ENCODE results near the gene CD300LD. TPM values are rescaled to one million over a fixed set of nuclear protein-coding genes. Genes with fewer than 3 reads are reported as not detected.

The CD300LD gene
- total and polyA plus RNA-seq, 10 of the 15 experiments (the other 5 are each of a cell fraction or from before 2014, with no cell fraction given) = not detected

DNA sequence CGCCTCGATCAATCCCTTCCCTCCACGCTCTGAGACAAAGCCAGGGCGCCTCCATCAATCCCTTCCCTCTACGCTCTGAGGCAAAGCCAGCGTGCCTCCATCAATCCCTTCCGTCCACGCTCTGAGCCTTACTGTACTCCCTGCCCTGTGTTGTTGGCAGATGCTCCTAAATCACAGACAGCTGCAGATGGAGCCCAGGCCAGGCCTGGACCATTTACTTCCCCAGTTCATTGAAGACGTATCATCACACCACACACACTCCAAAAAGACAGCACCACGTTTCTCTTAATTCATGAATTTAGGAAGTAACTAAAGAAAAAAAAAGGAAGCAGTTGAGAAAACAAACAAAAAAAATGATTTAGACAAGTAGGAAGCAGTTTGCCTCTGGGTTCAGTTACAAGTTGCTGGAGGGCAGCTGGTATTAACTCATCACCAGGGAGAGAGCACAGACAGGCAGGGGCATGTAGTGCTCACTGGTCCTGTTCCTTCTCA, 7.4 kb upstream of the CD300LD start:
- ChIA-PET POLR2A (no interaction called here), RAD21 (ENCODE audit: unreplicated experiment) (no interaction called here), SMC1A (ENCODE audit: uncharacterized antibody, unreplicated experiment) (interaction anchor here (1.1 kb wide), 1 partner anchor 108 kb away, joined by 3 read pairs; no protein-coding TSS in a partner anchor), CTCF (interaction anchor here (2.3 kb wide), 1 partner anchor 33 kb away, joined by 10 read pairs; the partner anchor contains the start of gene CD300H)
- in situ Hi-C loops (cut with MboI) (loop anchor here (5.0 kb wide), 1 partner anchor 222 kb away; no protein-coding TSS in a partner anchor), intact Hi-C loops (cut with micrococcal nuclease; ENCODE audit: unreplicated experiment) (no loop called here)
- Histone ChIP-seq H3K9me3 (replicated peaks; ENCODE audit: control insufficient read depth, insufficient read depth, low read length) (peaks cover 3% of the 10 kb centered on the region; the same call in 1 of the 3 replicates), H3K4me3 (no peak overlapping the region), H3K4me2 (ENCODE audit: control insufficient read depth, insufficient read depth) (no peak overlapping the region), H3K36me3 (ENCODE audit: control insufficient read depth in 2 of 2, insufficient read depth in 2 of 2, low read length in 1 of 2) (no peaks in the 10 kb centered on the region), H4K20me1 (ENCODE audit: control insufficient read depth, insufficient read depth) (no peaks in the 10 kb centered on the region; the same call in 1 of the 2 replicates), H2AFZ (ENCODE audit: control insufficient read depth, low read depth, low read length) (no peak overlapping the region), H3K9ac (ENCODE audit: control insufficient read depth, insufficient read depth, low read length) (no peak overlapping the region), H3K79me2 (ENCODE audit: control insufficient read depth, insufficient read depth, low read length) (no peaks in the 10 kb centered on the region), H3K27me3 (replicated peaks in 1 of 2; ENCODE audit: control insufficient read depth in 2 of 2, insufficient read depth in 2 of 2, low read length in 1 of 2) (peaks cover 2 to 4% of the 10 kb centered on the region in 2 experiments; a peak in 3 of 4 replicates), H3K4me1 (ENCODE audit: control insufficient read depth, insufficient read depth, low read length) (no peaks in the 10 kb centered on the region; the same call in 1 of the 2 replicates), H3K27ac (ENCODE audit: control insufficient read depth, insufficient read depth) (no peak overlapping the region)
- no TSS peak for BruUV-seq (replicated peaks)
- no peak for DNase-seq (ENCODE audit: low read depth, low spot score)
- FAIRE-seq = no peak
- 5% methylated on average over 10 of the region's 10 CpGs for WGBS (ENCODE audit: insufficient coverage, insufficient replicate concordance, low lambda C conversion rate, missing lambda C conversion rate)
- no peak for ATAC-seq
- TF ChIP-seq, protein P1, sequence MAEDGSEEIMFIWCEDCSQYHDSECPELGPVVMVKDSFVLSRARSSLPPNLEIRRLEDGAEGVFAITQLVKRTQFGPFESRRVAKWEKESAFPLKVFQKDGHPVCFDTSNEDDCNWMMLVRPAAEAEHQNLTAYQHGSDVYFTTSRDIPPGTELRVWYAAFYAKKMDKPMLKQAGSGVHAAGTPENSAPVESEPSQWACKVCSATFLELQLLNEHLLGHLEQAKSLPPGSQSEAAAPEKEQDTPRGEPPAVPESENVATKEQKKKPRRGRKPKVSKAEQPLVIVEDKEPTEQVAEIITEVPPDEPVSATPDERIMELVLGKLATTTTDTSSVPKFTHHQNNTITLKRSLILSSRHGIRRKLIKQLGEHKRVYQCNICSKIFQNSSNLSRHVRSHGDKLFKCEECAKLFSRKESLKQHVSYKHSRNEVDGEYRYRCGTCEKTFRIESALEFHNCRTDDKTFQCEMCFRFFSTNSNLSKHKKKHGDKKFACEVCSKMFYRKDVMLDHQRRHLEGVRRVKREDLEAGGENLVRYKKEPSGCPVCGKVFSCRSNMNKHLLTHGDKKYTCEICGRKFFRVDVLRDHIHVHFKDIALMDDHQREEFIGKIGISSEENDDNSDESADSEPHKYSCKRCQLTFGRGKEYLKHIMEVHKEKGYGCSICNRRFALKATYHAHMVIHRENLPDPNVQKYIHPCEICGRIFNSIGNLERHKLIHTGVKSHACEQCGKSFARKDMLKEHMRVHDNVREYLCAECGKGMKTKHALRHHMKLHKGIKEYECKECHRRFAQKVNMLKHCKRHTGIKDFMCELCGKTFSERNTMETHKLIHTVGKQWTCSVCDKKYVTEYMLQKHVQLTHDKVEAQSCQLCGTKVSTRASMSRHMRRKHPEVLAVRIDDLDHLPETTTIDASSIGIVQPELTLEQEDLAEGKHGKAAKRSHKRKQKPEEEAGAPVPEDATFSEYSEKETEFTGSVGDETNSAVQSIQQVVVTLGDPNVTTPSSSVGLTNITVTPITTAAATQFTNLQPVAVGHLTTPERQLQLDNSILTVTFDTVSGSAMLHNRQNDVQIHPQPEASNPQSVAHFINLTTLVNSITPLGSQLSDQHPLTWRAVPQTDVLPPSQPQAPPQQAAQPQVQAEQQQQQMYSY (CRISPR knock-in tag; IDR thresholded peaks at IDR 0.05) = no peak
- no peak for TF ChIP-seq CHD2 (IDR thresholded peaks at IDR 0.05; ENCODE audit: borderline replicate concordance, low read depth, low read length)
- TF ChIP-seq, protein P2, sequence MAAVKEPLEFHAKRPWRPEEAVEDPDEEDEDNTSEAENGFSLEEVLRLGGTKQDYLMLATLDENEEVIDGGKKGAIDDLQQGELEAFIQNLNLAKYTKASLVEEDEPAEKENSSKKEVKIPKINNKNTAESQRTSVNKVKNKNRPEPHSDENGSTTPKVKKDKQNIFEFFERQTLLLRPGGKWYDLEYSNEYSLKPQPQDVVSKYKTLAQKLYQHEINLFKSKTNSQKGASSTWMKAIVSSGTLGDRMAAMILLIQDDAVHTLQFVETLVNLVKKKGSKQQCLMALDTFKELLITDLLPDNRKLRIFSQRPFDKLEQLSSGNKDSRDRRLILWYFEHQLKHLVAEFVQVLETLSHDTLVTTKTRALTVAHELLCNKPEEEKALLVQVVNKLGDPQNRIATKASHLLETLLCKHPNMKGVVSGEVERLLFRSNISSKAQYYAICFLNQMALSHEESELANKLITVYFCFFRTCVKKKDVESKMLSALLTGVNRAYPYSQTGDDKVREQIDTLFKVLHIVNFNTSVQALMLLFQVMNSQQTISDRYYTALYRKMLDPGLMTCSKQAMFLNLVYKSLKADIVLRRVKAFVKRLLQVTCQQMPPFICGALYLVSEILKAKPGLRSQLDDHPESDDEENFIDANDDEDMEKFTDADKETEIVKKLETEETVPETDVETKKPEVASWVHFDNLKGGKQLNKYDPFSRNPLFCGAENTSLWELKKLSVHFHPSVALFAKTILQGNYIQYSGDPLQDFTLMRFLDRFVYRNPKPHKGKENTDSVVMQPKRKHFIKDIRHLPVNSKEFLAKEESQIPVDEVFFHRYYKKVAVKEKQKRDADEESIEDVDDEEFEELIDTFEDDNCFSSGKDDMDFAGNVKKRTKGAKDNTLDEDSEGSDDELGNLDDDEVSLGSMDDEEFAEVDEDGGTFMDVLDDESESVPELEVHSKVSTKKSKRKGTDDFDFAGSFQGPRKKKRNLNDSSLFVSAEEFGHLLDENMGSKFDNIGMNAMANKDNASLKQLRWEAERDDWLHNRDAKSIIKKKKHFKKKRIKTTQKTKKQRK (IDR thresholded peaks at IDR 0.05; ENCODE audit: low read depth, low read length) = no peak
- TF ChIP-seq ZZZ3 (IDR thresholded peaks at IDR 0.05; ENCODE audit: control insufficient read depth, insufficient read length, low read depth) = no peak
- no peak for TF ChIP-seq ZSCAN29 (IDR thresholded peaks at IDR 0.05)
- no peak for TF ChIP-seq POLR2AphosphoS5 (IDR thresholded peaks at IDR 0.05; ENCODE audit: low read length)
- no peak for TF ChIP-seq TCF3 (IDR thresholded peaks at IDR 0.05; ENCODE audit: borderline replicate concordance, insufficient read depth, low read depth, low read length)
- no peak for TF ChIP-seq ESRRA (IDR thresholded peaks at IDR 0.05; ENCODE audit: low read length)
- TF ChIP-seq ZNF207 (IDR thresholded peaks at IDR 0.05; ENCODE audit: borderline replicate concordance) = no peak
- no peak for TF ChIP-seq ZNF622 (IDR thresholded peaks at IDR 0.05)
- TF ChIP-seq, protein P3, sequence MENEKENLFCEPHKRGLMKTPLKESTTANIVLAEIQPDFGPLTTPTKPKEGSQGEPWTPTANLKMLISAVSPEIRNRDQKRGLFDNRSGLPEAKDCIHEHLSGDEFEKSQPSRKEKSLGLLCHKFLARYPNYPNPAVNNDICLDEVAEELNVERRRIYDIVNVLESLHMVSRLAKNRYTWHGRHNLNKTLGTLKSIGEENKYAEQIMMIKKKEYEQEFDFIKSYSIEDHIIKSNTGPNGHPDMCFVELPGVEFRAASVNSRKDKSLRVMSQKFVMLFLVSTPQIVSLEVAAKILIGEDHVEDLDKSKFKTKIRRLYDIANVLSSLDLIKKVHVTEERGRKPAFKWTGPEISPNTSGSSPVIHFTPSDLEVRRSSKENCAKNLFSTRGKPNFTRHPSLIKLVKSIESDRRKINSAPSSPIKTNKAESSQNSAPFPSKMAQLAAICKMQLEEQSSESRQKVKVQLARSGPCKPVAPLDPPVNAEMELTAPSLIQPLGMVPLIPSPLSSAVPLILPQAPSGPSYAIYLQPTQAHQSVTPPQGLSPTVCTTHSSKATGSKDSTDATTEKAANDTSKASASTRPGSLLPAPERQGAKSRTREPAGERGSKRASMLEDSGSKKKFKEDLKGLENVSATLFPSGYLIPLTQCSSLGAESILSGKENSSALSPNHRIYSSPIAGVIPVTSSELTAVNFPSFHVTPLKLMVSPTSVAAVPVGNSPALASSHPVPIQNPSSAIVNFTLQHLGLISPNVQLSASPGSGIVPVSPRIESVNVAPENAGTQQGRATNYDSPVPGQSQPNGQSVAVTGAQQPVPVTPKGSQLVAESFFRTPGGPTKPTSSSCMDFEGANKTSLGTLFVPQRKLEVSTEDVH (IDR thresholded peaks at IDR 0.05; ENCODE audit: low read depth, partially characterized antibody) = no peak

Data from GM12878 (cell line).